HG02870 (cell line): ENCODE measurements around the gene RPS19.

Experiments used
- ATAC-seq: cut with Tn5 transposase; IDR thresholded peaks from one replicate; pipeline ENCODE4 v1.9.1; 2021; ENCODE audit warnings: mild to moderate bottlenecking, moderate library complexity; ENCODE audit not compliant: unreplicated experiment

Gene RPS19

DNA sequence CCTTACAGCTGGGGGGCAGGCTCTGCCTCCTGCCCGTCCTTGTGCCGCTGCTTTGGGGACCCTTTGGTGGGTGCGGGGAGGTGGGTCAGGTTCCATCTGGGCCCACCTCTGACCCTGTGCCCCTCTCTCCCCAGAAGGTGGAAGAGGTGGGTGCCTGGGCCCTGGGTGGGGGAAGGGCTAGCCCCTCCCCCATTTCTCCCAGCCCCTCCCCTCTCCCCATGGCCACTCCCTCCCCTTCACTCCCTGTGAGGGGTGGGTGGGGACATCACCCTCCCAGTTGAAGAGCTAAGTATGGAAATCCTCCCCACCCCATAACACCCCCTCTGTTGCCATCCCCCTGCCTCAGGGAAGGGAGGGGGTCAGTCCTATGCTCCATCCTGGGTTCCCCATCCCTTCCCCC lies 37.1 kb downstream of the RPS19 start:
- ATAC-seq: no peak

DNA sequence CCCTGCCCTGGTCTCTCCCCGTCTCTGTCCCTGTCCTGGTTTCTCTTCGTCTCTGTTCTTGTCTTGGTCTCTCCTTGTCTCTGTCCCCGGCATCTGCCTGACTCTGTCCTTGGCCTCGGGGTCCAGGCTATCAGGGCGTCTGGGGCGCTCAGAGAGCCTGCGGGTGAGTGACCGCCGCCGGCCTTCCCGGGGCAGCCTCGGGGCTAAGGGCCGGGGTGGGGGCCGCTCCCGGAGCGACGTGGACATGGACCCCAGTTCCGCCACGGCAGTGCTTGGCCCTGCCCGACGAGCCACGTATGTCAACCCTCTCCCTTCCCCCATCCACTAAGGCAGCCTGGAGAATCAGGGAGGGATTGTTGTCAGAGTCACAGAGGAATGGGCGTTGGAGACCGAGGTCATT lies 37.8 kb downstream of the RPS19 start:
- ATAC-seq: no peak

- no peak for ATAC-seq
Measured at GRCh38 chr19:41898235-41898634, 38.2 kb downstream of the RPS19 start.

DNA sequence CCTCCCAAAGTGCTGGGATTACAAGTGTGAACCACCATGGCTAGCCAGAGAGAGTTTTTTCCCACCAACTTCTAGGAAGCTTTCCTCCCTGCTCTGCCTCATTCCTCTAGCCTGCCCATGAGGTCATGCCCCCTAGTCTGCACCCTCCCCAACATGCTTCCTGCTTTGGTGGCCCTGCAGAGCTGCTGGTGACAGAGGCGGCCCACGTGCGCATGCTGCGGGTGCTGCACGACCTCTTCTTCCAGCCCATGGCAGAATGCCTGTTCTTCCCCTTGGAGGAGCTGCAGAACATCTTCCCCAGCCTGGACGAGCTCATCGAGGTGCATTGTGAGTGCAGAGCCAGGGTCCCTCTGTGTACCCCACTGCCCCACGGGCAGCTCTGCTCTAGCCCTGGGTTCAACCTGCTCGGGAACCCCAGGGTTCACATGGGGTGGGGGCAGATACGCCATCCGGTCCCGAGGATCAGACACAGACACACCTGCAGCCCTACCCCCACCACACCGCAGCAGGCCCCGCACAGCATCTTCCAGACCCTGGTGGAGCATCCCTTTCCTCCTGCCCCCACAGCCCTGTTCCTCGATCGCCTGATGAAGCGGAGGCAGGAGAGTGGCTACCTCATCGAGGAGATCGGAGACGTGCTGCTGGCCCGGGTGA lies 41.8 kb downstream of the RPS19 start:
- no peak for ATAC-seq

DNA sequence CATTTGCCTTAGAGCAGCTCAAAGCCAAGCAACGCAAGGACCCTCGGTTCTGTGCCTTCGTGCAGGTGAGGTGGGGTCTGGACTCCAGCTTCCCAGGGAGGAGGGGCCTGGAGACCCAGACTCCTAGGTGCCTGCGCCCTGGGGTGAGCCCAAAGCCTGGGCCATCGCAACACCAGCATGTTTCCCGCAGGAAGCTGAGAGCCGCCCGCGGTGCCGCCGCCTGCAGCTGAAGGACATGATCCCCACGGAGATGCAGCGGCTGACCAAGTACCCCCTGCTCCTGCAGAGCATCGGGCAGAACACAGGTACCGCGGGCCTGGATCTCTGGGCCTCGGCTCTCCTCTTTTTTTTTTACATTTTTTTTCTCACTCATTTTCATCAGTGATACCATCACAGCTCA lies 42.5 kb downstream of the RPS19 start:
- no peak for ATAC-seq

- no peak for ATAC-seq
Measured at GRCh38 chr19:41903193-41903953, 43.3 kb downstream of the RPS19 start.

DNA sequence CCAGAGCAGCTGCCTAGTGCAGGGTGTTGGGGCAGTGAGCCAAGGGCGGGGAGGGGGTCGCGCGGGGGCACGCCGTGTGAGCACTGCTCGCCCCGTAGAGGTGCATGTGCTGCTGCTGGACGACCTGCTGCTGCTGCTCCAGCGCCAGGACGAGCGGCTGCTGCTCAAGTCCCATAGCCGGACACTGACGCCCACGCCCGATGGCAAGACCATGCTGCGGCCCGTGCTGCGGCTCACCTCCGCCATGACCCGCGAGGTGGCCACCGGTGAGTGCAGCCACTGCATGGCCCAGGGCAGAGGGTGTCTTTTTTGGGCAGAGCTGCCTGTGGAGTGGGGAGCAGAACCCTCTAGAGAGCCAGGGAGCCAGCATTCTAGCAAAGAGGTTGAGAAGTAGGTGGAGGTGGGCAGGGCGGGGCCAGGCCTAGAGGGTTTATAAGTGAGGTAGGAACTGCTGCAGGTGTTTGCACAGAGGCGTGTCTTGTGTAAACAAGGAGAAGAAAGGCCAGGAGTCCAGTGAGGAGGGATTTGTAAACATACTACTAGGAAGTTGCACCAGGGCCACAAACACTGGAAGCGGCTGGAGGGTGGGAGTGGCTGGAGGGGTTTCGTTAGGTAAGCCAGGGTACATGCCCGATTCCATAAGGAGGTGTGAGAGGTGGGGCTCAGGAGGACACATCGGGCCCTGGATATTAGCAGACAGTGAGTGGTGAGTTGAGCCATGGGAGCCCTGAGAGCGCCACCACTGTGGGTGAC lies 44.2 kb downstream of the RPS19 start:
- ATAC-seq: no peak

- no peak for ATAC-seq
Measured at GRCh38 chr19:41905273-41906002, 45.4 kb downstream of the RPS19 start.

DNA sequence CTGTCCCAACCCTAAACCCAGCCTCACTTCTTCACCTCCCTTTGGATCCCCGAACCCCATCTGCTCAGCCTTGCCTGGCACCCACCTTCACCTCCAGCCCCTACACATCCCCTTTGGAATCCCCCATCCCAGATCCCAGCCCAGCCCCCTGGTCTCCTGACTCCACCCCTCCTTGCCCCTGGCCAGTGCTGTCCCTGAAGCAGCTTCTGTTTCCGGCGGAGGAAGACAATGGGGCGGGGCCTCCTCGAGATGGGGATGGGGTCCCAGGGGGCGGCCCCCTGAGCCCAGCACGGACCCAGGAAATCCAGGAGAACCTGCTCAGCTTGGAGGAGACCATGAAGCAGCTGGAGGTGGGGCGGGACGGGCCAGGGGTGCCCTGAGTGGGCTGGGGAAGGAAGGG lies 46.2 kb downstream of the RPS19 start:
- ATAC-seq: no peak

DNA sequence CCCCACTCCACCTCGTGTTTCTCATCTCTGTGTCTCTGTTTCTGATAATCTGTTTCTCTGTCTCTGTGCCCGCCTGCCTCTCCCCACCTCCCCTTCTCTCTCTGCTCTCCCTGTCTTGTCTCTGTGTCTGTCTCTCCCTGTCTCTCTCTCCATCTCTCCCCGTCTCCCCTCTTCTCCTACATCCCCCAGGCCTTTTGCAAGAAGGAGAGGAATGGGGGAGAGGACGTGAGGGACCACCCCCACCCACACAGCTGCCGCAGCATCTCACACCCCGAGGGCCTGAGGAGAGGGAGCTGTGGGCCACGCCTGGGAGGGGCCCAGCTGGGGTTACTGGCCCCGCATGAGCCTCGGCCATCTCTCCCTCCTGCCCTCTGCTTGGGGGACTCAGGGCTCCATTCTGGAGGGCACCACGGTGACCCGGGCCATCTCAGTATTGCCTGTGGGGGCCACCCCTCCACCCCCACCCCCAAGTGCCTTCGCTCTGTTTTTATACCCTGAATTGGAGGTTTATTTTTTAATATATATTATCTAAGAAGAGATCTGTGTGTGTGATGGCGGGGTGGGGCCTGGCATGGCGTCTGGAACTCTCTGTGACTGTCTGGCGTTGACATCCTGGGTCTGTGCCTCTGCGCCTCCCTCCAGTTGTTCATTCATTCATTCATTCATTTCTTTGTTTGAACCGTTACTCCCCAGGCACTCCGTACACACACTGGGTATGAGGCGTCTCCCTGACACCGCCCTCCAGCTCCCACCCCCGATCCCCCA lies 47.0 kb downstream of the RPS19 start:
- no peak for ATAC-seq

- no peak for ATAC-seq
Measured at GRCh38 chr19:41907994-41908615, 48.0 kb downstream of the RPS19 start.

- ATAC-seq: no peak
Measured at GRCh38 chr19:41908724-41909464, 48.8 kb downstream of the RPS19 start.

DNA sequence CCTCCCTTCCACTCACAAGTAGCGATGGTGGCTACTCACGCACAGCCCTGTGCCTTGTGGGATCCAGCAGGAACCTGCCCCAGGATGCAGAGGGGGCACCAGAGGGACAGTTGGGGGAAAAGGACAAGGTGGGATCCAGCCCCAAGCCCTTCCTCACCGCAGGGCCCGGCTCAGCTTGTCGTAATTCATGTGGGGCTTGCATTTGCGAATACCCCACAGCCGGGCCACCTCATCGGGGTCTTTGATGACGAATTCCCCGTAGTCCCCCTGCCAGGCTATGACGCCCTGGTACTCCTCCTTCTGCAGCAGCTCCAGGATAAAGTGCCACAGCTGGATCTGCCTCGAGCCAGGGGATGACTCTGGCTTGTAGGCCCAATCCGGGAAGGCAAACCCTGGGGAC lies 49.7 kb downstream of the RPS19 start:
- no peak for ATAC-seq

- no peak for ATAC-seq
Measured at GRCh38 chr19:41910240-41910991, 50.4 kb downstream of the RPS19 start.

- no peak for ATAC-seq
Measured at GRCh38 chr19:41910992-41911888, 51.2 kb downstream of the RPS19 start.

DNA sequence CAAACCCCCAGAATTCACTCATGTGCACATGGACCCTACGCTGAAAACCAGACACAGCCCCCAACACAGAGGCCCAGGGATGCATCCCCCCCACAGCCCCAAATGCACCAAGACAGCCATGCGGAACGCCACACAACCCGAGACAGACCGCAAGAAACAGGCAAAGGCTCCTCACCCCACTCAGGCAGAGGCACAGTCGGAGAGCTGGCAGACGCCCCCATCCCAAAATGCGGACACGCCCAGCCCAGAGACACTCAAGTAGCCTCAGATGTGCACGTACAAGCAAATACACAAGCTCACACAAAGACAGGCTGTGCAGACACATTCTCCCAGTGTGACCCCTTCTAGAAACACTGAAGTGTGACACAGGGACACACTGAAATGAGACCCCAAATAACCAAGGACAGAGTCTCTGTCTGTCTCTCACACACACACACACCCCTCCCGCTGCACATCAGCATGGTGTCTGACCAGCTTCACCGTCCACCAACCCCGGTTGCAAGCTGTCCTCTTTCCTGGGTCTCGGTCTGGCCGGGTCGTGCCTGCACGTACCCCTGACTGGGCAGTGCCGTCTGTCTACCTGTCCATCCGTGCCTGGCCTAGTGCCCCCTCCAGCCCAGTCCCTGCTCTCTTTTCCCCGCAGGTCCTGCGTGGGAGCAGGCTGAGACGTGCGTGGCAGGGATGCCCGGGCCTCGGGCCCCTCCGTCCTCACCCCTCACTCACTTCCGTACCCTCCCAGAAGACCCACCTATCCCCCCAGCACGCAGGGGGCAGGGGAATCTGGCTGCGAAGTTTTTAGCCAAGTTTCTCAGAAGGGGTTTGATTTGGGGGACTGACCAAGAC lies 52.1 kb downstream of the RPS19 start:
- ATAC-seq: no peak
